Measurements from ENCODE around the gene KRTAP15-1. TPM values are rescaled to one million over a fixed set of nuclear protein-coding genes. Genes with fewer than 3 reads are reported as not detected.

The KRTAP15-1 gene
- total and polyA plus RNA-seq, 2 donors (not counting 3 experiments of a cell fraction or from before 2014, with no cell fraction given) = not detected

GRCh38 chr21:30425826-30426225, 14.2 kb upstream of the KRTAP15-1 start, which contains the start of gene KRTAP13-3:
KRTAP13-3 (minus strand) TSS chr21:30425926; CDS start chr21:30425912, 14 bp downstream.
- POLR2A ChIA-PET = no interaction called here
- Histone ChIP-seq H4K20me1 (replicated peaks; ENCODE audit: control insufficient read depth, extremely low read depth, insufficient read depth, low read length) (no peaks in the 10 kb centered on the region), H3K9me1 (replicated peaks; ENCODE audit: control insufficient read depth, extremely low read depth, insufficient read depth, low read length) (no peaks in the 10 kb centered on the region), H3K27ac (ENCODE audit: insufficient read depth, low read depth, low read length) (no peak within 1 kb of the TSS), H2AFZ (ENCODE audit: low read depth, low read length) (no peak within 1 kb of the TSS), H3K36me3 (ENCODE audit: control insufficient read depth in 2 of 2, extremely low read depth in 1 of 2, insufficient read depth in 2 of 2, low read length in 2 of 2) (no peaks in the 10 kb centered on the region), H3K4me3 (replicated peaks in 1 of 3; ENCODE audit: insufficient read depth in 1 of 3, low read depth in 1 of 3, low read length in 3 of 3) (no peak within 1 kb of the TSS), H3K9me3 (replicated peaks; ENCODE audit: control insufficient read depth, insufficient read depth, low read length) (no peaks in the 10 kb centered on the region), H3K4me1 (ENCODE audit: control insufficient read depth, extremely low read depth, insufficient read depth, low read length) (no peaks in the 10 kb centered on the region), H3K27me3 (ENCODE audit: control insufficient read depth in 2 of 2, insufficient read depth in 2 of 2, low read length in 2 of 2) (no peaks in the 10 kb centered on the region), H3K4me2 (ENCODE audit: insufficient read depth, low read length) (no peak within 1 kb of the TSS), H3K9ac (replicated peaks; ENCODE audit: extremely low read depth, insufficient read depth, low read length) (no peak within 1 kb of the TSS), H3K79me2 (ENCODE audit: control insufficient read depth, insufficient read depth, low read length) (no peaks in the 10 kb centered on the region)
- no TSS peak for BruUV-seq (replicated peaks)
- dilution Hi-C loops (cut with MboI; ENCODE audit: extremely low pct_ligation_motif_present, low sequenced_read_pairs) (no loop called here), intact Hi-C loops (cut with micrococcal nuclease) (no loop called here)
- CTCF ChIA-PET = no interaction called here
- DNase-seq (ENCODE audit: low read depth, low spot score) (no peak), FAIRE-seq (no peak)
- TF ChIP-seq JUN (IDR thresholded peaks at IDR 0.05; ENCODE audit: borderline replicate concordance, insufficient read depth, insufficient read length, low read depth) = no peak
- no peak for TF ChIP-seq FOS (IDR thresholded peaks at IDR 0.05; ENCODE audit: borderline replicate concordance, insufficient read depth, low read length)
- no peak for TF ChIP-seq POLR2A (IDR thresholded peaks at IDR 0.05; ENCODE audit: low read depth, low read length)
- no peak for TF ChIP-seq CTCF (IDR thresholded peaks at IDR 0.05; ENCODE audit: extremely low read depth in 1 of 2, insufficient read depth in 1 of 2, low read depth in 1 of 2, low read length in 2 of 2)
- no peak for TF ChIP-seq POLR2AphosphoS5 (IDR thresholded peaks at IDR 0.05; ENCODE audit: insufficient read depth, low read depth, low read length)
- no peak for TF ChIP-seq EZH2 (IDR thresholded peaks at IDR 0.05; ENCODE audit: borderline replicate concordance, low read depth, low read length, severe bottlenecking)

GRCh38 chr21:30426731-30427130, 13.3 kb upstream of the KRTAP15-1 start:
- no peak overlapping the region for H3K9ac ChIP-seq (replicated peaks; ENCODE audit: extremely low read depth, insufficient read depth, low read length)
- TF ChIP-seq POLR2A (IDR thresholded peaks at IDR 0.05; ENCODE audit: low read depth, low read length) (no peak), MAX (IDR thresholded peaks at IDR 0.05; ENCODE audit: insufficient read depth, insufficient read length) (no peak), JUN (IDR thresholded peaks at IDR 0.05; ENCODE audit: borderline replicate concordance, insufficient read depth, insufficient read length, low read depth) (no peak), FOS (IDR thresholded peaks at IDR 0.05; ENCODE audit: borderline replicate concordance, insufficient read depth, low read length) (no peak), EZH2 (IDR thresholded peaks at IDR 0.05; ENCODE audit: borderline replicate concordance, low read depth, low read length, severe bottlenecking) (no peak), CTCF (IDR thresholded peaks at IDR 0.05; ENCODE audit: extremely low read depth in 1 of 2, insufficient read depth in 1 of 2, low read depth in 1 of 2, low read length in 2 of 2) (no peak), POLR2AphosphoS5 (IDR thresholded peaks at IDR 0.05; ENCODE audit: insufficient read depth, low read depth, low read length) (no peak), GATA2 (IDR thresholded peaks at IDR 0.05; ENCODE audit: insufficient read depth, insufficient read length, low read depth, low read length) (no peak), MYC (IDR thresholded peaks at IDR 0.05; ENCODE audit: low read depth, low read length) (no peak)
- intact Hi-C loops (cut with micrococcal nuclease) (no loop called here), dilution Hi-C loops (cut with MboI; ENCODE audit: extremely low pct_ligation_motif_present, low sequenced_read_pairs) (no loop called here)
- no peaks in the 10 kb centered on the region for H3K79me2 ChIP-seq (ENCODE audit: control insufficient read depth, insufficient read depth, low read length)
- BruUV-seq (replicated peaks) = no TSS peak
- no peak overlapping the region for H2AFZ ChIP-seq (ENCODE audit: low read depth, low read length)
- ChIA-PET POLR2A (no interaction called here), CTCF (no interaction called here)
- H4K20me1 ChIP-seq (replicated peaks; ENCODE audit: control insufficient read depth, extremely low read depth, insufficient read depth, low read length) = no peaks in the 10 kb centered on the region
- no peaks in the 10 kb centered on the region for H3K36me3 ChIP-seq (ENCODE audit: control insufficient read depth in 2 of 2, extremely low read depth in 1 of 2, insufficient read depth in 2 of 2, low read length in 2 of 2)
- H3K4me2 ChIP-seq (ENCODE audit: insufficient read depth, low read length) = no peak overlapping the region
- no peaks in the 10 kb centered on the region for H3K27me3 ChIP-seq (ENCODE audit: control insufficient read depth in 2 of 2, insufficient read depth in 2 of 2, low read length in 2 of 2)
- H3K27ac ChIP-seq (ENCODE audit: insufficient read depth, low read depth, low read length) = no peak overlapping the region
- no peaks in the 10 kb centered on the region for H3K4me1 ChIP-seq (ENCODE audit: control insufficient read depth, extremely low read depth, insufficient read depth, low read length)
- no peak for DNase-seq (ENCODE audit: low read depth, low spot score)
- H3K4me3 ChIP-seq (replicated peaks in 1 of 3; ENCODE audit: insufficient read depth in 1 of 3, low read depth in 1 of 3, low read length in 3 of 3) = no peak overlapping the region
- H3K9me1 ChIP-seq (replicated peaks; ENCODE audit: control insufficient read depth, extremely low read depth, insufficient read depth, low read length) = no peaks in the 10 kb centered on the region
- H3K9me3 ChIP-seq (replicated peaks; ENCODE audit: control insufficient read depth, insufficient read depth, low read length) = no peaks in the 10 kb centered on the region
- FAIRE-seq = no peak
